ENCODE data around the gene COX4I1.
"Not testable (repeated sequence)": the region's sequence is repeated elsewhere in the genome, so short reads cannot be mapped to it uniquely, and the experiment has no call there.

The COX4I1 gene

GRCh38 chr16:85803570-85803969, 4.1 kb downstream of the COX4I1 start:
- no peaks in the 10 kb centered on the region for H3K9me3 Mint-ChIP-seq
- no peak overlapping the region for H3K27ac Mint-ChIP-seq
- H3K4me3 Mint-ChIP-seq: no peak overlapping the region
- no peaks in the 10 kb centered on the region for H3K27me3 Mint-ChIP-seq (ENCODE audit: low read depth)
- H3K36me3 Mint-ChIP-seq (ENCODE audit: low read depth): peaks cover 43% of the 10 kb centered on the region
- peaks cover 24% of the 10 kb centered on the region for H3K4me1 Mint-ChIP-seq (ENCODE audit: low read depth)

DNA sequence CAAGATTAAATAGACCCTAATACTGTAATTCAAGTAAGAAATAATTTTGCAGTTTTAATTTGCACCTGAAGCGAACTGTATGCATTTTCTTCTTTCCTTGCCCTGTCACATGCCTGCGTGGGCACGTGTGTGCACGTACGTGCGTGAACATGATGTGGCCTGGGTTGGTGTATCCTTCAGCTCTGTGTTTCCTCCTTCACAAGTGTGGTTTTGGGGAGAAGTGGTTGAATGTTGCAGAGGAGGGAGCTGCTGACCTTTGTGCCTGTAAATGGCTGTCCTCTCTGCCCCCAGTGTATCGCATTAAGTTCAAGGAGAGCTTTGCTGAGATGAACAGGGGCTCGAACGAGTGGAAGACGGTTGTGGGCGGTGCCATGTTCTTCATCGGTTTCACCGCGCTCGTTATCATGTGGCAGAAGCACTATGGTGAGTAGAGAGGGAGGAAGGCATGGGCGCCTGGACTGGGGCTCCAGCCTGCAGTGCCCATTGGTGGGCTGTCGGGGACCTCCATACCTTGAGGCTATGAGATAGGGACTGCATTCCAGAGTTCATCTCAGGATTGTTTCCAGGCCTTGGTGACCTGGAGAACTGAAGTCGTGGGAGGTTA, 6.0 kb downstream of the COX4I1 start:
- Mint-ChIP-seq H3K36me3 (ENCODE audit: low read depth) (peaks cover 43% of the 10 kb centered on the region), H3K4me1 (ENCODE audit: low read depth) (peaks cover 20% of the 10 kb centered on the region), H3K9me3 (no peaks in the 10 kb centered on the region), H3K27ac (no peak overlapping the region), H3K4me3 (no peak overlapping the region), H3K27me3 (ENCODE audit: low read depth) (no peaks in the 10 kb centered on the region)

GRCh38 chr16:85806539-85806938, 7.0 kb downstream of the COX4I1 start:
- Mint-ChIP-seq H3K4me3 (no peak overlapping the region), H3K27ac (no peak overlapping the region), H3K36me3 (ENCODE audit: low read depth) (peaks cover 39% of the 10 kb centered on the region), H3K4me1 (ENCODE audit: low read depth) (peaks cover 13% of the 10 kb centered on the region), H3K27me3 (ENCODE audit: low read depth) (peaks cover 3% of the 10 kb centered on the region), H3K9me3 (no peaks in the 10 kb centered on the region)

- H3K27ac Mint-ChIP-seq: not testable (repeated sequence)
- H3K27me3 Mint-ChIP-seq (ENCODE audit: low read depth): peaks cover 11% of the 10 kb centered on the region
Measured at GRCh38 chr16:85807340-85807739, 7.8 kb downstream of the COX4I1 start.

GRCh38 chr16:85808104-85808503, 8.6 kb downstream of the COX4I1 start:
- H3K9me3 Mint-ChIP-seq; H3K27ac Mint-ChIP-seq; H3K4me1 Mint-ChIP-seq (ENCODE audit: low read depth); H3K4me3 Mint-ChIP-seq: not testable (repeated sequence)
- Mint-ChIP-seq H3K36me3 (ENCODE audit: low read depth) (peaks cover 25% of the 10 kb centered on the region), H3K27me3 (ENCODE audit: low read depth) (peaks cover 15% of the 10 kb centered on the region)

More at GRCh38 chr16:85807340-85807739, 7.8 kb downstream of the COX4I1 start:
- H3K9me3 Mint-ChIP-seq; H3K4me3 Mint-ChIP-seq; H3K4me1 Mint-ChIP-seq (ENCODE audit: low read depth): not testable (repeated sequence)
- peaks cover 32% of the 10 kb centered on the region for H3K36me3 Mint-ChIP-seq (ENCODE audit: low read depth)

GRCh38 chr16:85808926-85809325, 9.4 kb downstream of the COX4I1 start:
- Mint-ChIP-seq H3K27ac (no peak overlapping the region), H3K36me3 (ENCODE audit: low read depth) (peaks cover 20% of the 10 kb centered on the region), H3K4me1 (ENCODE audit: low read depth) (peaks cover 3% of the 10 kb centered on the region), H3K4me3 (no peak overlapping the region), H3K27me3 (ENCODE audit: low read depth) (peaks cover 15% of the 10 kb centered on the region), H3K9me3 (no peaks in the 10 kb centered on the region)

GRCh38 chr16:85809645-85810044, 10.2 kb downstream of the COX4I1 start:
- H3K9me3 Mint-ChIP-seq: no peaks in the 10 kb centered on the region
- H3K4me1 Mint-ChIP-seq (ENCODE audit: low read depth): peaks cover 3% of the 10 kb centered on the region
- peaks cover 15% of the 10 kb centered on the region for H3K27me3 Mint-ChIP-seq (ENCODE audit: low read depth)
- no peak overlapping the region for H3K27ac Mint-ChIP-seq
- H3K36me3 Mint-ChIP-seq (ENCODE audit: low read depth): peaks cover 17% of the 10 kb centered on the region
- H3K4me3 Mint-ChIP-seq: no peak overlapping the region

GRCh38 chr16:85810097-85810741, 10.7 kb downstream of the COX4I1 start:
- Mint-ChIP-seq H3K27ac (no peak overlapping the region), H3K27me3 (ENCODE audit: low read depth) (peaks cover 15% of the 10 kb centered on the region)

DNA sequence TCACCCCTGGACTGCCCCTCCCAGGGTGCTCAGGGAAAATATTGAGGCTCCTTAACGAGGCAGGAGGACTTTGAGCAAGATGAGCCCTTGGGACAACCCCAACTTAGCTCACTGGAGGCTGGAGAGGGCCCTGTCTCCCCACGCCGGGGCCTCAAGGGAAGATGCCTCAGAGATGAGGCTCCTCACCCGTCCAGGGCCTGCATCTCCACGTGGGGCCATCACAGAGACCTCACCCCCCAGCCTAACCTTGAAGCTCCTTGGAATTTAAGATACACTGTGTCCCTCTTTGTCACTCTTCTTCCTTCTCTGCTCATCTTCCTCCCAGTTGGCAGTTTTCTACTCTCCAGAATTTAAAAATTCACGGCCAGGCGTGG, 11.2 kb downstream of the COX4I1 start:
- H3K27me3 Mint-ChIP-seq (ENCODE audit: low read depth): peaks cover 15% of the 10 kb centered on the region
- peaks cover 8% of the 10 kb centered on the region for H3K36me3 Mint-ChIP-seq (ENCODE audit: low read depth)
- H3K4me1 Mint-ChIP-seq (ENCODE audit: low read depth): no peaks in the 10 kb centered on the region
- no peak overlapping the region for H3K27ac Mint-ChIP-seq
- H3K9me3 Mint-ChIP-seq: no peaks in the 10 kb centered on the region
- no peak overlapping the region for H3K4me3 Mint-ChIP-seq

More at GRCh38 chr16:85810097-85810741, 10.7 kb downstream of the COX4I1 start:
- peaks cover 3% of the 10 kb centered on the region for H3K4me1 Mint-ChIP-seq (ENCODE audit: low read depth)
- H3K4me3 Mint-ChIP-seq: no peak overlapping the region
- no peaks in the 10 kb centered on the region for H3K9me3 Mint-ChIP-seq
- peaks cover 12% of the 10 kb centered on the region for H3K36me3 Mint-ChIP-seq (ENCODE audit: low read depth)

- H3K4me3 Mint-ChIP-seq: no peak overlapping the region
- H3K36me3 Mint-ChIP-seq (ENCODE audit: low read depth): no peaks in the 10 kb centered on the region
- H3K4me1 Mint-ChIP-seq (ENCODE audit: low read depth): no peaks in the 10 kb centered on the region
- no peak overlapping the region for H3K27ac Mint-ChIP-seq
- H3K27me3 Mint-ChIP-seq (ENCODE audit: low read depth): peaks cover 15% of the 10 kb centered on the region
- H3K9me3 Mint-ChIP-seq: no peaks in the 10 kb centered on the region
Measured at GRCh38 chr16:85812031-85812807, 12.7 kb downstream of the COX4I1 start.

- Mint-ChIP-seq H3K9me3 (no peaks in the 10 kb centered on the region), H3K27ac (no peak overlapping the region), H3K27me3 (ENCODE audit: low read depth) (peaks cover 15% of the 10 kb centered on the region), H3K4me3 (no peak overlapping the region), H3K36me3 (ENCODE audit: low read depth) (no peaks in the 10 kb centered on the region), H3K4me1 (ENCODE audit: low read depth) (no peaks in the 10 kb centered on the region)
Measured at GRCh38 chr16:85812811-85813700, 13.6 kb downstream of the COX4I1 start.

- peaks cover 2% of the 10 kb centered on the region for H3K4me1 Mint-ChIP-seq (ENCODE audit: low read depth)
- peaks cover 23% of the 10 kb centered on the region for H3K27me3 Mint-ChIP-seq (ENCODE audit: low read depth)
- no peak overlapping the region for H3K4me3 Mint-ChIP-seq
- no peaks in the 10 kb centered on the region for H3K9me3 Mint-ChIP-seq
- H3K36me3 Mint-ChIP-seq (ENCODE audit: low read depth): no peaks in the 10 kb centered on the region
- H3K27ac Mint-ChIP-seq: no peak overlapping the region
Measured at GRCh38 chr16:85816159-85816558, 16.7 kb downstream of the COX4I1 start.

GRCh38 chr16:85817195-85817594, 17.7 kb downstream of the COX4I1 start:
- H3K27ac Mint-ChIP-seq; H3K4me1 Mint-ChIP-seq (ENCODE audit: low read depth); H3K9me3 Mint-ChIP-seq; H3K4me3 Mint-ChIP-seq; H3K36me3 Mint-ChIP-seq (ENCODE audit: low read depth): not testable (repeated sequence)
- peaks cover 13% of the 10 kb centered on the region for H3K27me3 Mint-ChIP-seq (ENCODE audit: low read depth)

DNA sequence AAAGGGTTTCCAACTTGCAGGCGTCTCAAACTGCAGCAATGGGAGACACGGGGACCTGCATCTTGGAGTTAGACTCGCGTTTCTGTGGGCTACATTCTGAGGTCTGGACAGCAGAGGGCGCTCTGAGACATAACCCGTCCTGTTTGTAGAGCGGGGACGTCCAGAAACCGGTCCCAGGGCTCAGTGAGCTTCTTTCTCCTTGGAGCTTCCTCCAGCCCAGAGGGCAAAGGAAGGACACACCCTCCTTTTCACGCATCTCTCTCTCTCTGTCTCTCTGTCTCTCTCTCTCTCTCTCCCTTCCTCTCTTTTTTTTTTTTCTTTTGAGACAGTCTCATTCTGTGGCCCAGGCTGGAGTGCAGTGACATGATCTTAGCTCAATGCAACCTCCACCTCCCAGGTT, 19.8 kb downstream of the COX4I1 start:
- no peak overlapping the region for H3K4me3 Mint-ChIP-seq
- peaks cover 8% of the 10 kb centered on the region for H3K27me3 Mint-ChIP-seq (ENCODE audit: low read depth)
- no peaks in the 10 kb centered on the region for H3K36me3 Mint-ChIP-seq (ENCODE audit: low read depth)
- H3K9me3 Mint-ChIP-seq: no peaks in the 10 kb centered on the region
- H3K4me1 Mint-ChIP-seq (ENCODE audit: low read depth): peaks cover 6% of the 10 kb centered on the region
- no peak overlapping the region for H3K27ac Mint-ChIP-seq
